NCI-H774 (cell line): Measurements from ENCODE around the gene SOX3.

Experiments used
- DNase-seq: peaks from one replicate; lab custom pipeline; 2025; lab: John Stamatoyannopoulos, UW

SOX3 gene

DNA sequence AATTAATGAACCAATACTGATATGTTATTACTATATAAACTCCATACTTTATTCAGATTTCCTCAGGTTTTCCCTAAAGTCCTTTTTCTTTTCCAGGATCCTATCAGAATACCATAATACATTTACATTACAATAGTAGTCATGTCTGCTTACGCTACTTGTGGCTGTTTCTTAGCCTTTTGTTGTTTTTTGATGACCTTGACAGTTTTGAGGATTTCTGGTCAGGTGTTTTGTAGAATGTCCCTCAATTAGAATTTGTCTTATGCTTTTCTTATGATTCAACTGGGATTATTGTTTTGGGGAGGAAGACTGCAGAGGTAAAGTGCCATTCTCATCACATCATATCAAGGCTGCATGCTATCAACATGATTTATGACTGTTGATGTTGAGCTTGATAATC is 9.1 kb downstream of the SOX3 start:
- no peak for DNase-seq

DNA sequence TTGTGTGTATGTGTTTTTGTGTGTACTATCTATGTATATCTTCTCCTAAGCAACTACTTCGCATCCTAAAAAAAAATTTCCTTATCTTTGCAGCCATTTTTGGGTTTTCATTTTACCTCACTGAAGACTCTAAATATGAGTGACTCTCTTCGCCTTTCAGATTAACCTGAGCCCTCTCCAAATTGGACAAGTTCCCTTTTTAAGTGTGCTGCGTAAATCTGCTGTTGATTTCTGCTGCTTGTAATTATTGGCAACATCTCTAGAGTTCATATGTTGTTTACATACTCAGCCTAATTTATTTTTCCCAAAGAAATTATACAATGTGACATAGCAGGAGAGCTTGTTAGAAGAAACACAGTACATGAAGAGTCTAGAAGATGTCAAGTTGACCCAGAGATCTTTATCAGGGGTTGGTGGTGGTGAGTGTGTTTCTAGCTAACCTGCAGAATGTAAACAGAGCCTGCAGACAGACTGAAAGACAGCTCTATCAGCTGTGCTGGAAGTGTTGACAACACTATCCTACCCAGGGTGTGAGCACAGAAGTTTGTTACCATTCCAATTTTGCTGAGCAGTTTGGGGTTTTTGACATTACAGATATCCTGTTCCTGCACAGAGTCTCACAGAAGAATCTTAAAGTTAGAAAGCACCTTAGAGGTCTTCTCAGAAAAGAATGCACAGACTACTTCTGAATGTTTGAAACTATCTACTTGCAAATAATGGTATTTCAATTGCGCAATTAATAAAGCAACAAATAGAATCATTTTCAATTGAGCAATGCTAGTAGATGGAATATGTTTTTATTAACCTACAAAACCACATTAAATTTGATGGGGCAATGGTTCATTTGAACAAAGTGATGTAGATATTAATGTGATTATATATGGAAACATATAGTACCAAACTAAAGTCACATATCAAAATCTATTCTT is 12.5 kb downstream of the SOX3 start:
- no peak for DNase-seq

DNA sequence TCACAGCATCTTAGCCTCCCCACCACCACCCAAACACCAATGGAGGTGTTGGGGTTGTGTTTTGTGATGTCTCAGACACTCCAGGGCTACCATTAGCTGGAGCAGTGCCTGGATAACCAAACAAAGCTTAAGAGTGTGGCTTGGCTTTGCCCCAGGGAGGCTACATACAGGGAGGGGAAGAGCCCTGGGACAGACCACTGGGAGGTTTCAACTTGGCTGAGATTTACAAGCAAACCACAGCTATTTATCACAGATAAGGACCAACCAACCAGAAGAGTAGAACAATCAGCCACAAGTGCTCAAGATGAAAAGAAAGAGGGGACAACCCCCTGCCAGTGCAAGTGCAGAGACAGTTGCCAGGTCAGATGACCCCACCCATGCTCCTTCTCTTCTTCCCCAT is 24.1 kb downstream of the SOX3 start:
- no peak for DNase-seq

DNA sequence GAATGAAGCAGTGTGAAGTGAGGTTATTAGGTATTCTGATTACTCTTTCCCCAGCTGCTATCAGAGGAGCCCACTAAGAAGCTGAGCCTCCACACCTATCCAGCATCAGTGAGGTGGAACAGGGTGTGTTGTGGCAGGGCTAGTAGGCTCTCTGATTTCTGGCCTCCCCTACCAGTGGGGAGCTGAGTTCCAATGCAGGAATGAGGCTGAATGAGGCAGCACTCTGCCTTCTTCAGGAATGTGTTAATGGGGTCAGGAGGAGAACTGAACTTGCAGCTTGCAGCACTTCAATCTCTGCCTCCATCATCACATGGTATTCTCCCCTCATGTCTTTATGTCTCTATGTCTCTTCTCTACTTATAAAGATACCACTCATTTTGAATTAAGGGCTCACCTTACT is 26.9 kb downstream of the SOX3 start:
- no peak for DNase-seq

DNA sequence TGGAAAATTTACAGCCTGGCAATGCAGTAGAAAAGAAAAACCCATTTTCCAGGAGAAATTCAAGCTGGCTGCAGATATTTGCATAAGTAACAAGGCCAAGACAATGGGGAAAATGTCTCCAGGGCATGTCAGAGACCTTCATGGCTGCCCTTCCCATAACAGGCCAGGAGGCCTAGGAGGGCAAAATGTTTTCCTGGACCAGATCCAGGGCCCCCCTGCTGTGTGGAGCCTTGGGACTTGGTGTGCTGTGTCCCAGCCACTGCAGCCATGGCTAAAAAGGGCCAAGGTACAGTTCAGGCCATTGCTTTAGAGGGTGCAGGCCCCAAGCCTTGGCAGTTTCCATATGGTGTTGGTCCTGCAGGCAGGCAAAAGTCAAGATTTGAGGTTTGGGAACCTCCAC is 29.8 kb downstream of the SOX3 start:
- DNase-seq = no peak

DNA sequence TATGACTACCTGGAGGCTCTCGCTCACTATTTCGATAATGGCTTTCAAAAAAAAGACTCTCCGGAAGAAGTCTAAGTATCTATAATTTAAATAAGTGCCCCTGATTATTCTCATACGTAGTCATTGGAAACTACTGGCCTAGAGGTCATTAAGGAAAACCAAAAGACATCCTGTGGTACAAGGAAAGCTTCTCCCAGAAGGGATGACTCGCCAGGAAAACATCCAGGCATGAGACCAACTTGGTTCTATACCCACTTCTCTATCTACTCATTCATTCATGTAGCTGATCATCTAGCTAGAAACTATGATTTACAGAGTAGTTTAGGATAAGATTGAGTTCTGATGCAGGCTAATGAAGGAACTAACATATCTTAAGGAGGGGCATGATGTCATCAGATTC is 37.7 kb downstream of the SOX3 start:
- no peak for DNase-seq
